NCI-H524 (cell line): ENCODE data around the gene AVL9.
"Not testable (repeated sequence)": the region's sequence is repeated elsewhere in the genome, so short reads cannot be mapped to it uniquely, and the experiment has no call there.

Experiments
- DNase-seq, 2 experiments: peaks; one replicate each; lab custom pipeline; 2025; lab: John Stamatoyannopoulos, UW

AVL9 gene

GRCh38 chr7:32496052-32496813 is 944 bp downstream of the AVL9 start:
- peak in 1 of 2 experiments; percentile 42 for DNase-seq

GRCh38 chr7:32499755-32500154 is 4.5 kb downstream of the AVL9 start:
- DNase-seq = not testable (repeated sequence)

- not testable (repeated sequence) for DNase-seq
Observed at GRCh38 chr7:32500216-32500615, 4.9 kb downstream of the AVL9 start.

- no peak for DNase-seq
Observed at GRCh38 chr7:32500922-32501341, 5.6 kb downstream of the AVL9 start.

- no peak for DNase-seq
Observed at GRCh38 chr7:32501522-32501921, 6.2 kb downstream of the AVL9 start.

- no peak for DNase-seq
Observed at GRCh38 chr7:32502728-32503127, 7.4 kb downstream of the AVL9 start.

- DNase-seq = peak in 1 of 2 experiments; percentile 27
Observed at GRCh38 chr7:32506266-32507054, 11.2 kb downstream of the AVL9 start.

- no peak for DNase-seq
Observed at GRCh38 chr7:32507414-32507813, 12.1 kb downstream of the AVL9 start.

GRCh38 chr7:32511791-32512190 is 16.5 kb downstream of the AVL9 start:
- no peak for DNase-seq

GRCh38 chr7:32513210-32513609 is 17.9 kb downstream of the AVL9 start:
- no peak for DNase-seq

- DNase-seq = no peak
Observed at GRCh38 chr7:32515890-32516550, 20.7 kb downstream of the AVL9 start.

GRCh38 chr7:32516551-32517100 is 21.3 kb downstream of the AVL9 start:
- no peak for DNase-seq

GRCh38 chr7:32518534-32519140 is 23.3 kb downstream of the AVL9 start:
- no peak for DNase-seq

- no peak for DNase-seq
Observed at GRCh38 chr7:32519763-32520162, 24.5 kb downstream of the AVL9 start.

GRCh38 chr7:32522746-32523530 is 27.6 kb downstream of the AVL9 start:
- no peak for DNase-seq

GRCh38 chr7:32524631-32525030 is 29.3 kb downstream of the AVL9 start:
- DNase-seq = no peak

GRCh38 chr7:32525839-32526238 is 30.6 kb downstream of the AVL9 start:
- no peak for DNase-seq

GRCh38 chr7:32531402-32531801 is 36.1 kb downstream of the AVL9 start:
- no peak for DNase-seq

- no peak for DNase-seq
Observed at GRCh38 chr7:32532086-32532485, 36.8 kb downstream of the AVL9 start.

GRCh38 chr7:32532716-32533115 is 37.4 kb downstream of the AVL9 start:
- DNase-seq = no peak
